Liver (tissue), 2 donors: ENCODE results near the gene POMT1.

ENCODE experiments used
- TF ChIP-seq, protein P1 (sequence below): fragments of 150-350 bp; IDR thresholded peaks from 2 replicates; pipeline ENCODE4 v1.5.1; 2017; ENCODE audit warnings: improper control_type of control experiment, low read depth, low read length; ENCODE audit not compliant: missing input control
- TF ChIP-seq, protein P2 (sequence below): IDR thresholded peaks from 2 replicates; pipeline ENCODE4 v1.6.1; 2016; ENCODE audit warnings: antibody characterized with exemption
- donor health status: healthy.

DNA sequence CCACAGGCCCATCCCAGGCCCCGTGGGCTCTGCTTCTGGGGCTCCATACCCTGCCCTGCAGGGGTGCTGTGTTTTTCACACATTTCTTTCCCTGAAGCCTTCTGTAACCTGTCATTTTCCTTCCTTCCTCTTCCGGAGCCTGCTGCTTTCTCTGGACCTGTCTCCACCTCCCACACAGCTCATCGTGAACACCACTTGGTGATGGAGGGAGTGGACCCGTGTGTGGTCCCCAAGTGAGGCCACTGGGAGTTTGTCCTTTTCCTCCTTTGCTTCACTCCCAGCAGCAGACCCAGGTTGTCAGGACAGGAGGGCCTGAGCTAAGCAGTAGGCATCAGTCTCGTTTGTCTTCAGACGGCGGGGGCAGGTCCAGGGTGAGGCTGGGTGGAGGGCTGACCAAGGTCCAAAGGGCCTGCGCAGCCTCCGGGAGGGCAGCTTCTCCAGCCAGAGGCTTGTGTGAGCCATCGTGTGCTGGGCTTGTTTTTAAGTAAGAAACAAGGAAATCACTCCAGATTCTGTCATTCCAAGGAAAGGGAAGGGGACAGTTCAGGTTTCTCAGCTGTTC, 5.8 kb upstream of the POMT1 start:
- TF ChIP-seq, protein P1, sequence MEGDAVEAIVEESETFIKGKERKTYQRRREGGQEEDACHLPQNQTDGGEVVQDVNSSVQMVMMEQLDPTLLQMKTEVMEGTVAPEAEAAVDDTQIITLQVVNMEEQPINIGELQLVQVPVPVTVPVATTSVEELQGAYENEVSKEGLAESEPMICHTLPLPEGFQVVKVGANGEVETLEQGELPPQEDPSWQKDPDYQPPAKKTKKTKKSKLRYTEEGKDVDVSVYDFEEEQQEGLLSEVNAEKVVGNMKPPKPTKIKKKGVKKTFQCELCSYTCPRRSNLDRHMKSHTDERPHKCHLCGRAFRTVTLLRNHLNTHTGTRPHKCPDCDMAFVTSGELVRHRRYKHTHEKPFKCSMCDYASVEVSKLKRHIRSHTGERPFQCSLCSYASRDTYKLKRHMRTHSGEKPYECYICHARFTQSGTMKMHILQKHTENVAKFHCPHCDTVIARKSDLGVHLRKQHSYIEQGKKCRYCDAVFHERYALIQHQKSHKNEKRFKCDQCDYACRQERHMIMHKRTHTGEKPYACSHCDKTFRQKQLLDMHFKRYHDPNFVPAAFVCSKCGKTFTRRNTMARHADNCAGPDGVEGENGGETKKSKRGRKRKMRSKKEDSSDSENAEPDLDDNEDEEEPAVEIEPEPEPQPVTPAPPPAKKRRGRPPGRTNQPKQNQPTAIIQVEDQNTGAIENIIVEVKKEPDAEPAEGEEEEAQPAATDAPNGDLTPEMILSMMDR: no peak
- TF ChIP-seq, protein P2, sequence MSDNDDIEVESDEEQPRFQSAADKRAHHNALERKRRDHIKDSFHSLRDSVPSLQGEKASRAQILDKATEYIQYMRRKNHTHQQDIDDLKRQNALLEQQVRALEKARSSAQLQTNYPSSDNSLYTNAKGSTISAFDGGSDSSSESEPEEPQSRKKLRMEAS: no peak
